ENCODE measurements around the gene MGMT.
A peak's percentile ranks its signal among the peaks of the same experiment; 100 is the strongest.

Gene MGMT

GRCh38 chr10:129622736-129623135 is 155.7 kb downstream of the MGMT start:
- no peak for DNase-seq (ENCODE audit: low read depth)

- DNase-seq (ENCODE audit: low read depth): no peak
Measured at GRCh38 chr10:129624526-129624925, 157.5 kb downstream of the MGMT start.

GRCh38 chr10:129626309-129626708 is 159.3 kb downstream of the MGMT start:
- DNase-seq (ENCODE audit: low read depth): no peak

DNA sequence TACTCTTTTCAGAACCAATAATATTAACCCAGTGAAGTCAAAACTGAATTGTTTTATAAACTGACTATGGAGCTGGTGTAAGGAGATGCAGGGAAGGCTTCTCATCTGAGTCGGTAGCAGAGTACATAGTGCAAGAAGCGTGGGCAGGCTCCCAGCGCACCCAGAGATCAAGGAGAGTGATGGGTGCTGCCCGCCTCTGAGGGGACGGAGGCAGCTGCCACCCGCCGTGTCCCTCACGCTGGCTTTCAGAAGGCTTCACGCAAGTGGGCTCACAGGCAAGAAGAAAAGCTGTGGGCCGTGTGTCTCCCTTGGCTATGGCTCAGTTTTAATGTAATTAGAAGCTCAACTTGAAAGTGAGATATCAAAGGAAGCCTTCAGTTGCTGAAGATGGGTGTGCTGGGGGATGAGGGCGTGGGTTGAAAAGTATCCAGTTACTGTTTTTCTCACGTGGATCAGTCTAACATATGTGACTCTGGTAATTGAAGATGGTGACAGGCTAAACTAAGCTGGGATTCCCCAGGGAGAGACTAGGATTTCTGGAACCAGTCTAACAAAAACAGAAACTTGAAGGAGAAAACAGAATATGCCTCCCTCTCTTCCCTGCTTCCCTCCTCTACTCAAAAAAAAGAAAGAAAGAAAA is 159.9 kb downstream of the MGMT start:
- DNase-seq (ENCODE audit: low read depth): no peak

DNA sequence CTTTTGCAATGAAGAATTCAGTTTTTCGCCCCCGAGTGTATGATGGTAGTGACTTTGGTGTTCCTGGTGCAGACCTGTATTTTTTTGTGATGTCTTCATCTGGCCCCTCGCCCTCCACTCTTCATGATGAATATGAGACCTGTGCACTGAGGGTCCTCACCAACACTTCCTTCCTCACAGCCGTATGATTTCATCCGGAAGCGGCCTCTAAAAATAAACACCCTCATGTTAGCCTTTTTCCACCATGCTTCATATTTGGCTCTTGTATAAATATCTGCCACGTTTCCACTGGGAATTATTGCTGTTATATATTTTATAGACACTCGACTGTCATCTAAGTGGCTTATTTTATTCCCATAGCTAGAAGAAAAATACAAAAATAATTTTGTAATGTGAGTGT is 160.4 kb downstream of the MGMT start:
- no peak for DNase-seq (ENCODE audit: low read depth)

- DNase-seq (ENCODE audit: low read depth): no peak
Measured at GRCh38 chr10:129628823-129629222, 161.8 kb downstream of the MGMT start.

- DNase-seq (ENCODE audit: low read depth): no peak
Measured at GRCh38 chr10:129629911-129630310, 162.9 kb downstream of the MGMT start.

DNA sequence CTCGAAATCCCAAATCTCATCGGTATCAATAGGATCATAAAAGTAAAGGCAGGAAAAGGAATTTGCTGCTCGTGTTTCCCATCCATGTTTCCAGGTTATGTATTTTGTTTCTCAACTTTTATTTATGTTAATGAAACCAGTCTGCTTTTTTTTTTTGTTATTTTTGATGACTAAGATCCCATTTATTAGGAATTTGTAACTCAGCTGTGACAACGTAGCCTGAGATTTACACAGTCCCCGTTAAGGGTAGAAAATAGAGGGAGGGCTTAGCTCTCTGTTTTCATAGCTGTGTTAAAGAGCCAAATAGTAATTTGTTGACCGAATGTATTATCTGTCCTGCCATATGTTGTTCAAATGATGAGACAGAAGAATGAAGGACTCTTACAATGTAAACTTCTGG is 164.0 kb downstream of the MGMT start:
- DNase-seq (ENCODE audit: low read depth): peak; percentile 38

- no peak for DNase-seq (ENCODE audit: low read depth)
Measured at GRCh38 chr10:129631870-129632623, 165.0 kb downstream of the MGMT start.

DNA sequence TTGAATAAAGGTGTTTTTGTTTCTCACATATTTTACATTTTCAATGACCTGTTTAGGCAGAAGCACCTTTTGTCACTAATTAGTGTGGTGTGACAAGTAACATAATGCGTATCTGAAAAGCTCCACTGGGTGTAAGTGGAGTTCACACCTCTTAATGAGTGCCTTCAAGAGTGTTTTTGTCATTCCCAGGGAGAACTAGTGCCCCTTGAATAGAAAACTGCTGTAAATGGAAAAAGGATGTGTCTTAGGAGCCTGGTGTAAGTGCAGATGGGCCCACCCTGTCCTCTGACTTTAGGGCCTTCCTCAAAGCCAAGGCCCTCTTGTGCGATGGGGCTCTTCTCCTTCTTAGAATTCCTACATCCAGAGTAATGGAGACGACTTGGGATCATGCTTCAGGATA is 170.0 kb downstream of the MGMT start:
- no peak for DNase-seq (ENCODE audit: low read depth)

DNA sequence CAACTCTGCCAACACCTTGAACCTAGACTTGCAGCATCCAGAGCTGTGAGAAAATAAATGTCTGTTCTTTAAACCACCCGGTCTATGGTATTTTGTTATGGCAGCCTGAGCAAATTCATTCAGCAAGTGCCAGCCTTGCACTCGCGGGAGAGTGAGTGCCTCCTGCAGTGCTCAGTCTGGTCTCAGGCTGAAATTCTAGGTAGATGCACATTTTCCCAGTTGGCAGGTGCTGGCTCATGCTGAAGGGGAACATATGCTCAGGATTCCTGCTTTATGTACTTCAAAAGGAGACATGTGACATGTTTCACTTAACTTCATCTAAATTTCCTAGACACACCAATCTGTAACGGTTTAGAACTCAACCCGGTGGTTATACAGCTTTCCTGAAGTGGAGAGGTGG is 170.8 kb downstream of the MGMT start:
- DNase-seq (ENCODE audit: low read depth): no peak

DNA sequence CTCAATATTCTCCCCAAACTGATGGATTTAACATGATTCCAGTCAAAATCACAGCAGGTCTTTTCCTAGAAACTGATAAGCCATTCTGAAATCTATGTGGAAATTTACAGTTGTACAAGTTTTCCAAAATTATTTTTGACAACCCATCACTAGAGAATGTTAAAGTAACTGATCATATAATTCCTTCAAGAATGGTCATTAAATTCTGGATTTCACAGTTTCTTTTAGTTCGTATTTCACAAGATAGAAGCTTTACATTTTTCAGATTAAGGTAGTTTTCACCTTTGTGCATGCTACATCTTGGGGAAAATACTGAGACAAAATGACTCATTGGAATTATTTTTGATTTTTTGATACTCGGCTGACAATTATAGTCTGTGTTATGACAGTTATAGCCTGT is 174.3 kb downstream of the MGMT start:
- DNase-seq (ENCODE audit: low read depth): no peak

DNA sequence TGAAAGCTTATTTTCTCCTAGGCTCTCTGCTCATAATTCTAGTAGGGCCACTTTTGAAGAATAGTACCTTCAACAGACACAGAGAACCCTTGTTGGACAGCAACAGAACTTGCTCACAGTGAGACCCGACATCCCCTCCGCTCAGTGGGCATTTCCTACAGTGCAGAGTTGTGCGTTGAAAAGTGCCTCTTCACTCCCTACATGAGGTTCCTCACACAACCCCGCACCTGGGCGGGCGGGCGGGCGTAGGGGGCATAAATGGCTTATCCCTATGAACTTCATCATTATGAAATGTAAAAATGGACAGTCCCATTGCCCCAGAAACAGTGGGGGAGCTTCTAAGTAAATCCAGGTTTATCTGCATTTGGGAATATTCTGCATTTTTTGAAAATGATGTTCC is 174.9 kb downstream of the MGMT start:
- DNase-seq (ENCODE audit: low read depth): no peak

DNA sequence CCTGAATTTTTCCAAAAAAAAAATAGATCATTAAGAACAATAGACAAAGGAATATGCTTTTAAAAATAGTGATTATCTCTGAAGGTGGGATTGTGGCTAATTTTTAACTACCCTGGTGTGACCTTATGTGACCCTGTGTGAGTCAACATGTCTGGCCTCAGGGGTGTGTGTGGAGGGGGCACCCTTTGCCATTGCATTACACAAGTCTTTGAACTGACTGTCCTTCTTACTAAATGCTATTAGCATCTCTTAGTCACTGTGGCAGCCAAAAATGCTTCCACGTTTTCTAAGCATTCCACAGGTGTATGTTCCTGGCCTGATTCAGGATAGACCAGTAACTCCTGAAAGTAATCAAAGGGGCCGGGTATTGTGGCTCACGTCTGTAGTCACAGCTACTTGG is 175.4 kb downstream of the MGMT start:
- peak; percentile 15 for DNase-seq (ENCODE audit: low read depth)

DNA sequence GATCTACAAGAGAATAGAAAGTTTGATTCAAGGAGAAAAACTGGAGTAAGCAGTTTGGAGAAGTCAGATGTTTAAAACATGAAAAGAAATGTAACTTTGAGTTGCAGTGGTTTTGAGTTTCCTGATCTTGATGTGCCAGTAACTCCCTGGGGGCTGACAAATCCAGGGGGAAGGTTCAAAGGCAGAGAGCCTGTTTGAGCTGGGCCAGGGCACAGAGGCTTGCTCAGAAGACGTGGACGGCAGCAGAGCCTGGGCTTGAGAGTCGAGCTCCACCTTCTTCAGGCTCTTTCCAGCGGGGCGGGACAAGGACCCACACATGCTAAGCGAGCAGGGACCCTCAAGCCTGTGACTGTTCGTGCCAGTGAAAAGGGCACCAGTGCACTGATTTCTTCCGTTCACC is 176.2 kb downstream of the MGMT start:
- no peak for DNase-seq (ENCODE audit: low read depth)

DNA sequence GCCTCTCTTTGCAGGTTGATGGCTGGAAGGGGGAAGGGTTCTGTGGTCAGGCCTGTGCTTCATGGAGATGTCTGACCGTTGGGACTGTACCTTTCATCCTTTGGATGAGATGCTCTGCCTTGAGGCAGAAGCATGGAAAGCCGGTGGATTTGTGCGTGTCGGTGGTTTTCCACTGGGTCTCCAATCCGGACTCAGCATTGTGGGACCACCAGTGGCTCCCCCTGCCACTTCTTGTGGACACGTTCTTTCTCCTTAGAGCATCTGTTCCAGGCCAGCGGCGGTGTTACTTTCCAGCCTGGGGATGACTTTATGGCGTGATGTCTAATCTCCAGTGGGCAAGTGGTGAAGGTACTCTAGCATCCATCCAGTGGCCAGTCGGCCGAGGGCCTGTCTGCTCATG is 178.4 kb downstream of the MGMT start:
- DNase-seq (ENCODE audit: low read depth): no peak

DNA sequence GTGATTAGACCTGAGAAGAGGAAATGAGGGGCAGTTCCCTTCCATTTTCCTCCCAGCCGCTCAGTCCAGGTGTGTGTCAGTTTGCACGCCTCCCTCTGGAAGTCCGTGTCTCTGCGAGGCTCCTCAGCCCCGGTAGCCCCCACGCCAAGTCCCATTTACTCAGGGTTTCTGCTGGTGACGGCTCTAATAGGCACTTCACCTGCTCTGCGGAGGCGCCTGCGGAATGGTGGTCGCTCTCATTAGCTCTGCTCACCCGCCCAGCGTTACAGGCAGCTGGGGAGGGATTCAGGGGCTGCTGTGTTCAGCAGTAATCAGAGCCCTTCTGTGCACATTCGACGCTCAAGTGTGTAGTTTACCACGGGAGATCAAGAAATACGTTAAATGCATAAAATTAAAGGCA is 179.9 kb downstream of the MGMT start:
- DNase-seq (ENCODE audit: low read depth): no peak

GRCh38 chr10:129647590-129647989 is 180.5 kb downstream of the MGMT start:
- no peak for DNase-seq (ENCODE audit: low read depth)

DNA sequence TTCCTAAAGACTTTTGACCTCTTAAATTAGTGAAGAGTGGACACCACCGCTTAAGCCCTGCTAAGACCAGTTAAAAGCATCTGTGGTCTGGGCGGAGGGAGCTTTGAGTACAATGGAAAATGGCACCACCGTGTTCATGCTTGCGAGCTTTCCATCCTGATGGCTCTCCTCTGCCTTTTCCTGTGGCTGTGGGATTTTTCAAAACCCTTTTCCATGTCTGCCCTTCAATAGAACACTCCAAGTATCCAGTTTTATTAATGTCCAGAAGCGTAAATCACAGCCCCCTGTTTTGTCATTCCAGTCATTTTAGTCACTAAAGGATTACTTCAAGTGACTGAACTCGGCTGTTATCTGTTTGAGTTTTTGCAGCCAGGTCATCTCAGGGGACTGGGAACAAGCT is 181.8 kb downstream of the MGMT start:
- no peak for DNase-seq (ENCODE audit: low read depth)

GRCh38 chr10:129652021-129652420 is 185.0 kb downstream of the MGMT start:
- no peak for DNase-seq (ENCODE audit: low read depth)

DNA sequence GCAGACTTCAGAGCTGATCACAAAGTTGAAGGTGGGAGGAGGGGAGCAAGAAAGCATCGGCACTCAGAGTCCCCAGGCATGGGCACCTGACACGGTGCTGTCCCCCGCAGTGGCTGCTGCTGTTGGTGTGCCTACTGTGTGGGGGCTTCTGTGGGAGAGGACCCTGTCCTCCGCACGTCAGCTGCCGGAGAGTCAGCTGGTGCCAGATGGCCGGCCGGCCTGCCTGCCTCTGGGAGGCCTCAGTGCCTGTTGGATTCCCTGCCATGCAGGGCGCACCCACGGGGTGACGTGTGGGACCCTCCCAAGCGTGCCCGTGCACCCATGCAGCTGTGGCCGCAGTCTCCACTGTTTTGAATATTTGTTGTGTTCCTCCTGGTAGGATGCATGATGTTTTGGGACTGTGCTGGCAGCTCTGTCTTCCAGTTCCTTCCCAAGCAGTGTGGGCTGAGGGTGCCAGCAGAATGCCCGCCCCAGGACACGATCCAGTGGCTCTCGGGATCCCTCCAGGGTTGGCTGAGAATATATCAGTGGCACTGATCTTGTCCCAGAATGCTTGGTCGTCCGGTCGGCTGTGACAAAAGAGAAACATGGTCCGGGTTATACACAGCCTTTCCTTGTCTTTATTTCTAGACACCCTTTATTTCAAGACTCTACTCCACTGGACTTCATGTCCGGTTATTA is 185.6 kb downstream of the MGMT start:
- DNase-seq (ENCODE audit: low read depth): no peak

- DNase-seq (ENCODE audit: low read depth): no peak
Measured at GRCh38 chr10:129653428-129653827, 186.4 kb downstream of the MGMT start.

- DNase-seq (ENCODE audit: low read depth): no peak
Measured at GRCh38 chr10:129653861-129654260, 186.8 kb downstream of the MGMT start.

Data from EH (cell line).